ENCODE measurements around the gene MMP14.
"Not testable (repeated sequence)": the region's sequence is repeated elsewhere in the genome, so short reads cannot be mapped to it uniquely, and the experiment has no call there.

- TF ChIP-seq CTCF, POLR2A (IDR thresholded peaks at IDR 0.05): not testable (repeated sequence)
These were observed 24.0 kb downstream of the MMP14 start for GRCh38 chr14:22860377-22860776.

All from testis (tissue), 2 donors.